ENCODE measurements around the gene DNTTIP2.
"Not testable (repeated sequence)": the region's sequence is repeated elsewhere in the genome, so short reads cannot be mapped to it uniquely, and the experiment has no call there.

Gene DNTTIP2

GRCh38 chr1:93844262-93845045, 34.6 kb downstream of the DNTTIP2 start:
- in situ Hi-C loops (cut with MboI; ENCODE audit: low sequenced_read_pairs) = no loop called here

- in situ Hi-C loops (cut with MboI; ENCODE audit: low sequenced_read_pairs) = no loop called here
These were observed 36.1 kb downstream of the DNTTIP2 start for GRCh38 chr1:93842750-93843500.

- in situ Hi-C loops (cut with MboI; ENCODE audit: low sequenced_read_pairs) = no loop called here
These were observed 37.2 kb downstream of the DNTTIP2 start for GRCh38 chr1:93841771-93842170.

GRCh38 chr1:93840956-93841482, 38.0 kb downstream of the DNTTIP2 start:
- in situ Hi-C loops (cut with MboI; ENCODE audit: low sequenced_read_pairs) = no loop called here

- in situ Hi-C loops (cut with MboI; ENCODE audit: low sequenced_read_pairs) = no loop called here
These were observed 39.3 kb downstream of the DNTTIP2 start for GRCh38 chr1:93839753-93840152.

- in situ Hi-C loops (cut with MboI; ENCODE audit: low sequenced_read_pairs) = no loop called here
These were observed 39.7 kb downstream of the DNTTIP2 start for GRCh38 chr1:93839307-93839706.

GRCh38 chr1:93837961-93838360, 41.0 kb downstream of the DNTTIP2 start:
- in situ Hi-C loops (cut with MboI; ENCODE audit: low sequenced_read_pairs) = no loop called here

GRCh38 chr1:93833293-93833692, 45.7 kb downstream of the DNTTIP2 start:
- in situ Hi-C loops (cut with MboI; ENCODE audit: low sequenced_read_pairs) = not testable (repeated sequence)

- in situ Hi-C loops (cut with MboI; ENCODE audit: low sequenced_read_pairs) = no loop called here
These were observed 49.9 kb downstream of the DNTTIP2 start for GRCh38 chr1:93829061-93829460.

GRCh38 chr1:93828367-93828755, 50.6 kb downstream of the DNTTIP2 start:
- in situ Hi-C loops (cut with MboI; ENCODE audit: low sequenced_read_pairs) = no loop called here

- in situ Hi-C loops (cut with MboI; ENCODE audit: low sequenced_read_pairs) = no loop called here
These were observed 51.2 kb downstream of the DNTTIP2 start for GRCh38 chr1:93827633-93828366.

- in situ Hi-C loops (cut with MboI; ENCODE audit: low sequenced_read_pairs) = no loop called here
These were observed 51.9 kb downstream of the DNTTIP2 start for GRCh38 chr1:93827128-93827527.

- in situ Hi-C loops (cut with MboI; ENCODE audit: low sequenced_read_pairs) = no loop called here
These were observed 54.2 kb downstream of the DNTTIP2 start for GRCh38 chr1:93824834-93825233.

GRCh38 chr1:93822730-93823425, 56.1 kb downstream of the DNTTIP2 start:
- in situ Hi-C loops (cut with MboI; ENCODE audit: low sequenced_read_pairs) = no loop called here

GRCh38 chr1:93821423-93822144, 57.4 kb downstream of the DNTTIP2 start:
- in situ Hi-C loops (cut with MboI; ENCODE audit: low sequenced_read_pairs) = no loop called here

GRCh38 chr1:93820554-93821422, 58.2 kb downstream of the DNTTIP2 start:
- in situ Hi-C loops (cut with MboI; ENCODE audit: low sequenced_read_pairs) = no loop called here

- in situ Hi-C loops (cut with MboI; ENCODE audit: low sequenced_read_pairs) = no loop called here
These were observed 60.4 kb downstream of the DNTTIP2 start for GRCh38 chr1:93818570-93818959.

- in situ Hi-C loops (cut with MboI; ENCODE audit: low sequenced_read_pairs) = no loop called here
These were observed 61.0 kb downstream of the DNTTIP2 start for GRCh38 chr1:93817819-93818569.
